Measurements from ENCODE around the gene GMEB2.

GMEB2 gene

GRCh38 chr20:63556873-63557478, 69.9 kb downstream of the GMEB2 start:
- DNase-seq = no peak

- no peak for DNase-seq
Measured at GRCh38 chr20:63555661-63556381, 71.1 kb downstream of the GMEB2 start.

- DNase-seq = no peak
Measured at GRCh38 chr20:63554361-63555278, 72.3 kb downstream of the GMEB2 start.

- no peak for DNase-seq
Measured at GRCh38 chr20:63553933-63554290, 73.0 kb downstream of the GMEB2 start, which contains the start of gene FNDC11. TSS of gene FNDC11 (plus strand) at chr20:63554159. CDS start at chr20:63555664, 1,505 bp downstream.

- peak; percentile 88 for DNase-seq
Measured at GRCh38 chr20:63553251-63553932, 73.5 kb downstream of the GMEB2 start.

GRCh38 chr20:63552481-63553249, 74.2 kb downstream of the GMEB2 start:
- no peak for DNase-seq

- no peak for DNase-seq
Measured at GRCh38 chr20:63551068-63551467, 75.8 kb downstream of the GMEB2 start.

- DNase-seq = no peak
Measured at GRCh38 chr20:63549679-63550282, 77.1 kb downstream of the GMEB2 start.

GRCh38 chr20:63549019-63549418, 77.9 kb downstream of the GMEB2 start:
- DNase-seq = no peak

GRCh38 chr20:63548542-63548941, 78.4 kb downstream of the GMEB2 start:
- DNase-seq = no peak

- DNase-seq = no peak
Measured at GRCh38 chr20:63547725-63548480, 79.0 kb downstream of the GMEB2 start, which contains the start of gene SRMS. TSS of gene SRMS (minus strand) at chr20:63547749. CDS start at chr20:63547463, 286 bp downstream.

- DNase-seq = no peak
Measured at GRCh38 chr20:63546956-63547724, 79.8 kb downstream of the GMEB2 start.

- no peak for DNase-seq
Measured at GRCh38 chr20:63546256-63546955, 80.5 kb downstream of the GMEB2 start.

GRCh38 chr20:63545814-63546213, 81.1 kb downstream of the GMEB2 start:
- no peak for DNase-seq

GRCh38 chr20:63544958-63545516, 81.9 kb downstream of the GMEB2 start:
- DNase-seq = no peak

- DNase-seq = no peak
Measured at GRCh38 chr20:63544241-63544957, 82.5 kb downstream of the GMEB2 start.

- no peak for DNase-seq
Measured at GRCh38 chr20:63543733-63544132, 83.2 kb downstream of the GMEB2 start.

- no peak for DNase-seq
Measured at GRCh38 chr20:63543131-63543530, 83.8 kb downstream of the GMEB2 start.

Data from NCI-H187 treated with DMSO at 0.1 percent for 48 hours (cell line).